OCI-LY1 (cell line): Measurements from ENCODE around the gene IGF2R.

ENCODE experiments used
- CTCF ChIP-seq: fragments of 200-600 bp; sonication (generic), shearing (Covaris generic); IDR thresholded peaks from 2 replicates; pipeline ENCODE4 v1.5.1; 2017; ENCODE audit warnings: mild to moderate bottlenecking, antibody characterized with exemption, low read length, moderate library complexity, mixed read lengths
- EZH2 ChIP-seq: fragments of 200-600 bp; sonication (generic), shearing (Covaris generic); IDR thresholded peaks from 2 replicates; pipeline ENCODE4 v1.8.0; 2017; ENCODE audit warnings: borderline replicate concordance, mixed run types, mild to moderate bottlenecking, antibody characterized with exemption, low read length, moderate library complexity, mixed read lengths

GRCh38 chr6:160103825-160104100, 134.9 kb downstream of the IGF2R start:
- TF ChIP-seq CTCF: no peak
- TF ChIP-seq EZH2: no peak
